Breast epithelium (tissue), 4 donors: ENCODE results near the gene RNLS. TPM values are rescaled to one million over a fixed set of nuclear protein-coding genes. Genes with fewer than 3 reads are reported as not detected.

Source experiments
- DNase-seq, 2 donors: peaks; one replicate each; pipeline ENCODE4 v3.0.0-alpha.2; 2019; ENCODE audit warnings: low spot score in 2 of 2
- H3K27ac ChIP-seq, 2 donors: fragments of 200-600 bp; sonication (generic) in 1 of 2; one replicate each; pipeline ENCODE4 v1.5.1; 2016 to 2019; ENCODE audit warnings: mild to moderate bottlenecking in 1 of 2
- H3K27me3 ChIP-seq, 2 donors: fragments of 200-600 bp; sonication (generic) in 1 of 2; one replicate each; pipeline versions ENCODE4 v1.5.1 to v1.6.0; 2017 to 2019; ENCODE audit warnings: control low read depth in 1 of 2, mild to moderate bottlenecking in 1 of 2
- H3K36me3 ChIP-seq: fragments of 200-600 bp; one replicate; pipeline ENCODE4 v1.5.1; 2019
- H3K4me1 ChIP-seq, 2 donors: fragments of 200-600 bp; sonication (generic); one replicate each; pipeline ENCODE4 v1.5.1; 2016 to 2019; ENCODE audit warnings: control low read depth in 1 of 2
- H3K4me3 ChIP-seq, 3 donors: fragments of 200-600 bp; sonication (generic); 1 replicate in 2 of 3; 2 replicates in 1 of 3; pipeline ENCODE4 v1.5.1; 2016 to 2019; ENCODE audit warnings: mild to moderate bottlenecking in 3 of 3, moderate library complexity in 2 of 3
- H3K9me3 ChIP-seq, 2 donors: fragments of 200-600 bp; sonication (generic) in 1 of 2; one replicate each; pipeline ENCODE4 v1.5.1; 2016 to 2019; ENCODE audit warnings: control low read depth in 1 of 2
- POLR2A ChIP-seq: fragments of 450-650 bp; IDR thresholded peaks from one replicate; pipeline ENCODE4 v1.6.1; 2016; ENCODE audit warnings: antibody characterized with exemption, mild to moderate bottlenecking, moderate library complexity
- POLR2AphosphoS5 ChIP-seq, 3 donors: sonication (generic); formaldehyde crosslinking; IDR thresholded peaks; one replicate each; pipeline ENCODE4 v1.6.1; 2017; ENCODE audit warnings: antibody characterized with exemption in 3 of 3
- intact Hi-C: fragments of 100-400 bp; cut with DNase I; formaldehyde crosslinking; loops from one replicate; pipeline ENCODE4 v1.15.1; 2023; ENCODE audit warnings: low total_unique reads
- total RNA-seq, 3 donors: library from RNA; depleted of rRNA; stranded (reverse); fragments of >200 nt; gene quantifications; one replicate each; pipeline ENCODE4 v1.1.0, GENCODE V29; 2016
- TF ChIP-seq, protein P1 (sequence below), 3 donors: fragments of 450-650 bp; IDR thresholded peaks; one replicate each; pipeline ENCODE4 v1.5.1; 2016 to 2017; ENCODE audit warnings: antibody characterized with exemption in 3 of 3, mild to moderate bottlenecking in 3 of 3, moderate library complexity in 3 of 3

The RNLS gene
- total RNA-seq, 3 donors from 2014 or later: 27.9 to 32.1 (median 29.1) TPM

DNA sequence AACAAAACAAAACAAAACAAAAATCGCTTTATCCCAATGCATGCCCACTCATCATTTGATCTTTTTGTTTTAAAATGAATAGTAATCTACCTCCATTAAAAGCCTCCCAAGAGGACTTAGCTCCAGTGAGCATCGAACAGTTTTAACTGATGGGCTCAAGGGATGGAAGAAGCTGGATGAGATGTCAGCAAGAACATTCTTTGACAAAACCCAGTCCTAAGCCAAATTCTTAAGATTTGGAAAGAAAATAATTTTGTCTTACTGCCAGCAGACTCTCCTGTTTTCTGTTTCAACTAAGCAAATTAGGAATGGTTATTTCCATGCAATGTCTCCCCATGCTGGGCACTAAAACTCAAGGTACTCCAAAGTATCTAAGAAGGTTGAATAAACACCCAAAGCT, 127.3 kb downstream of the RNLS start:
- H3K27ac ChIP-seq: peak overlapping the region in 1 of 2 donors; percentile 35
- H3K36me3 ChIP-seq: no peaks in the 10 kb centered on the region
- H3K4me1 ChIP-seq: no peaks in the 10 kb centered on the region
- intact Hi-C loops: no loop called here
- H3K9me3 ChIP-seq: no peaks in the 10 kb centered on the region
- no peak overlapping the region for H3K4me3 ChIP-seq
- no peak for DNase-seq
- TF ChIP-seq, protein P1, sequence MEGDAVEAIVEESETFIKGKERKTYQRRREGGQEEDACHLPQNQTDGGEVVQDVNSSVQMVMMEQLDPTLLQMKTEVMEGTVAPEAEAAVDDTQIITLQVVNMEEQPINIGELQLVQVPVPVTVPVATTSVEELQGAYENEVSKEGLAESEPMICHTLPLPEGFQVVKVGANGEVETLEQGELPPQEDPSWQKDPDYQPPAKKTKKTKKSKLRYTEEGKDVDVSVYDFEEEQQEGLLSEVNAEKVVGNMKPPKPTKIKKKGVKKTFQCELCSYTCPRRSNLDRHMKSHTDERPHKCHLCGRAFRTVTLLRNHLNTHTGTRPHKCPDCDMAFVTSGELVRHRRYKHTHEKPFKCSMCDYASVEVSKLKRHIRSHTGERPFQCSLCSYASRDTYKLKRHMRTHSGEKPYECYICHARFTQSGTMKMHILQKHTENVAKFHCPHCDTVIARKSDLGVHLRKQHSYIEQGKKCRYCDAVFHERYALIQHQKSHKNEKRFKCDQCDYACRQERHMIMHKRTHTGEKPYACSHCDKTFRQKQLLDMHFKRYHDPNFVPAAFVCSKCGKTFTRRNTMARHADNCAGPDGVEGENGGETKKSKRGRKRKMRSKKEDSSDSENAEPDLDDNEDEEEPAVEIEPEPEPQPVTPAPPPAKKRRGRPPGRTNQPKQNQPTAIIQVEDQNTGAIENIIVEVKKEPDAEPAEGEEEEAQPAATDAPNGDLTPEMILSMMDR (IDR thresholded peaks at IDR 0.05): no peak
- TF ChIP-seq POLR2A (no peak), POLR2AphosphoS5 (IDR thresholded peaks at IDR 0.05) (no peak)
- no peaks in the 10 kb centered on the region for H3K27me3 ChIP-seq

DNA sequence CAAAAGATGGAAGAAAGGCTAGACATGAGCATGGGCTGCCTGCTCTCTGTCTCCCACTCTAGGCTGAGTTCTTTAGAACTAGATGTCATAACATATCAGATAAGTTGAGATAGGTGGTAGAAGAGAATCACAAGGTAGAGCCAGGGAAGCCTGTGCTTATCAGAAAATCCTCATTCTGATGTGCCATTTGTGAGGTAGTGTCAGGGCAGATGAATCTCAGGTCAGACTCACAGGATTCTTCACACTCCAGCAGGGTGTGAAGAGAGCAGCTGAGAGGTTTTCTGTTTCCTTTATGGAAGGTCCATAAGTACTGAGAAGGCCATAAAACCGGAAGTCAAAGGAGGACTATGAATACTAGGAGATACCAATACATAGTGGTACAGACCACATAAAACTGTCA, 132.9 kb downstream of the RNLS start:
- no peak for DNase-seq
- Histone ChIP-seq H3K4me1 (no peaks in the 10 kb centered on the region), H3K27ac (no peak overlapping the region), H3K9me3 (no peaks in the 10 kb centered on the region), H3K36me3 (no peaks in the 10 kb centered on the region), H3K27me3 (no peaks in the 10 kb centered on the region), H3K4me3 (no peak overlapping the region)
- no peak for TF ChIP-seq POLR2AphosphoS5 (IDR thresholded peaks at IDR 0.05)
- TF ChIP-seq POLR2A: no peak
- TF ChIP-seq, protein P1 (IDR thresholded peaks at IDR 0.05): no peak
- intact Hi-C loops: no loop called here

DNA sequence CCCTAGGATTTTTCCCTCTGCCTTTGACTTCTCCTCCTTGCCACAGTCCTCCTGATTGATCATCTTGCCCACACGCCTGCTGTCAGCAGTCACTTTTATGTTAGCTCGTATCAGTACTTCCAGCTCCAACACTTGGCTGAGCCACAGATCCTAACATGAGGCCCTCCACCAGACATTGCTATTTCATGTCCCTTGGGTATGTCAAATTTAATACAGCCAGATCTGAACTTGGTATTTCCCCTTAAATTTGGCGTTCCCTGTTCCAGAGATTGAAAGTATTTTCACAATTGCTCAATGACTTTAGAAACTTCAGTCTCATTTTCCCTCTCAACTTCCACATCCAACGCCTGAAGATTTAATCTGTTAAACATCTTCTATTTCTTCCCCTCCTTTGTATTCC, 140.4 kb downstream of the RNLS start:
- Histone ChIP-seq H3K27me3 (no peaks in the 10 kb centered on the region), H3K9me3 (no peaks in the 10 kb centered on the region), H3K4me1 (no peaks in the 10 kb centered on the region), H3K36me3 (no peaks in the 10 kb centered on the region), H3K27ac (no peak overlapping the region), H3K4me3 (no peak overlapping the region)
- DNase-seq: no peak
- TF ChIP-seq POLR2AphosphoS5 (IDR thresholded peaks at IDR 0.05) (no peak), POLR2A (no peak)
- TF ChIP-seq, protein P1 (IDR thresholded peaks at IDR 0.05): no peak
- intact Hi-C loops: no loop called here

DNA sequence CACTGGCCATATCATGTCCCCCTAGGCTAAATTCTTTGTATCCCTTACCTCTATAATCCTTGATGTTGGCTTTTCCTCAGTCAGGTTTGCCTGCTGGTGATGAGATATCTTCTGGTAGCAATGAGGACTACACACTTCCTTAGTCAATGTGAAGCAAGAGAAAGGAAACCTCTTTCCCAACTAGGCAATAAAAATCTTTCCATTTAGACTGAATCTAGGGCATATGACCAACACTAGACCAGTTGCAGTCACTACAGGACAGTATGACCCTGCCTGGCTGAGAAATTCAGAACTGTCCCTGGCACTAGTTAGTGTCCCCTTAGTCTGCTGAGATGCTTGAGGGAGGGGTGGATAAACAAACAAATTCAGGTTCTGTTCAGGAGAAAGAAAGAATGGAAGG, 142.6 kb downstream of the RNLS start:
- no peaks in the 10 kb centered on the region for H3K4me1 ChIP-seq
- no peaks in the 10 kb centered on the region for H3K9me3 ChIP-seq
- intact Hi-C loops: no loop called here
- TF ChIP-seq POLR2AphosphoS5 (IDR thresholded peaks at IDR 0.05) (no peak), POLR2A (no peak)
- TF ChIP-seq, protein P1 (IDR thresholded peaks at IDR 0.05): no peak
- H3K4me3 ChIP-seq: no peak overlapping the region
- DNase-seq: no peak
- H3K36me3 ChIP-seq: no peaks in the 10 kb centered on the region
- no peak overlapping the region for H3K27ac ChIP-seq
- no peaks in the 10 kb centered on the region for H3K27me3 ChIP-seq

DNA sequence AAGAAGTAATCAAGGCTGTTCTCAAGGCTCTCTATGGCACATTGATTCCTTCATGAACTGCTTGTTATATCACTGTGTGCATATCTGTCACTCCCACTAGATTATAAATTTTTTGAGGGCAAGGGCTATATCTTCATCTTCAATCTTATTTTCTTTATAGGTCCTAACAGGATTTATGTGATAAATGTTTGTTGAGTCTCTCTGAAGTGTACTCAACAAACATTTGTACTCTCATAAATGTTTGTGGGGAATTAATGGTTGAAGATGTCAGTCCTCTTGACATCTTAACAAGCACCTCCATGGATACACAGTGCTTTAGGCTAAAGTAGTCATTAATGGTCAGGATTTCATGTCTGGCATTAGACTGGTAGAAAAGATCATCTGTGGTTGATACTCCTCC, 143.2 kb downstream of the RNLS start:
- DNase-seq: no peak
- intact Hi-C loops: no loop called here
- Histone ChIP-seq H3K27me3 (no peaks in the 10 kb centered on the region), H3K36me3 (no peaks in the 10 kb centered on the region), H3K27ac (no peak overlapping the region), H3K4me1 (no peaks in the 10 kb centered on the region), H3K9me3 (no peaks in the 10 kb centered on the region), H3K4me3 (no peak overlapping the region)
- TF ChIP-seq, protein P1 (IDR thresholded peaks at IDR 0.05): no peak
- TF ChIP-seq POLR2AphosphoS5 (IDR thresholded peaks at IDR 0.05) (no peak), POLR2A (no peak)
